K562 (cell line): ENCODE data around the gene PHF21B. TPM values are rescaled to one million over a fixed set of nuclear protein-coding genes. Genes with fewer than 3 reads are reported as not detected.
A peak's percentile ranks its signal among the peaks of the same experiment; 100 is the strongest.

Experiments used
- ATAC-seq: fragments of 200-7000 bp; cut with Tn5 transposase; 3 replicates; pipeline ENCODE4 v1.9.1; 2020; ENCODE audit warnings: moderate library complexity
- BruUV-seq: library from RNA; stranded (reverse); fragments of 400-500 nt; replicated peaks from 2 replicates; lab custom pipeline; 2021; lab: Mats Ljungman, UMichigan
- CTCF ChIA-PET: fragments of 300-600 bp; formaldehyde crosslinking; extraction: SDS; loops from one replicate; lab custom pipeline; 2021; ENCODE audit warnings: low intra/inter-chr PET ratio; lab: Yijun Ruan, JAX
- POLR2A ChIA-PET: fragments of 300-600, 350-650 bp; sonication (Branson Sonifier 250); formaldehyde crosslinking; extraction: SDS; loops from one replicate; lab custom pipeline; 2021; ENCODE audit warnings: antibody characterized with exemption, inconsistent platforms; lab: Yijun Ruan, JAX
- DNase-seq, 4 experiments: peaks; one replicate each; pipeline versions ENCODE4 v3.0.0 to v3.0.0-alpha.2; 2011 to 2018; ENCODE audit warnings: low spot score in 3 of 4, mixed read lengths in 3 of 4; ENCODE audit errors: extremely low read depth in 1 of 4
- FAIRE-seq: peaks from 2 replicates; lab custom pipeline; 2011; peaks lifted over from hg19 to GRCh38; lab: Jason Lieb, UNC
- H2AFZ ChIP-seq: 2 replicates; pipeline ENCODE4 v1.6.0; 2011; ENCODE audit warnings: low read depth, low read length, control low read depth, inconsistent platforms
- H3K27ac ChIP-seq: fragments of 200-600 bp; 3 replicates; pipeline ENCODE4 v1.8.0; 2011; ENCODE audit warnings: low read depth, mild to moderate bottlenecking, control low read depth, inconsistent platforms, low read length, moderate library complexity, mixed read lengths; ENCODE audit errors: extremely low read depth
- H3K27me3 ChIP-seq, 2 experiments: fragments of 300-600 bp in 1 of 2; 2 replicates in 1 of 2; 3 replicates in 1 of 2; pipeline versions ENCODE4 v1.6.0 to v1.8.0; 2011; ENCODE audit warnings: inconsistent platforms in 2 of 2, low read length in 2 of 2, mild to moderate bottlenecking in 1 of 2, mixed read lengths in 1 of 2, moderate library complexity in 1 of 2; ENCODE audit not compliant: control insufficient read depth in 2 of 2, insufficient read depth in 2 of 2
- H3K36me3 ChIP-seq: fragments of 300-600 bp; 3 replicates; pipeline ENCODE4 v1.8.0; 2011; ENCODE audit warnings: mild to moderate bottlenecking, low read length, inconsistent platforms; ENCODE audit not compliant: control insufficient read depth, insufficient read depth
- H3K4me1 ChIP-seq, 2 experiments: fragments of 200-600 bp in 1 of 2; replicated peaks in 1 of 2; 2 replicates in 1 of 2; 3 replicates in 1 of 2; pipeline versions ENCODE4 v1.5.1 to v1.8.0; 2011; ENCODE audit warnings: inconsistent platforms in 2 of 2, low read length in 2 of 2, mild to moderate bottlenecking in 1 of 2, mixed read lengths in 1 of 2, moderate library complexity in 1 of 2; ENCODE audit not compliant: control insufficient read depth in 2 of 2, insufficient read depth in 2 of 2
- H3K4me2 ChIP-seq: 2 replicates; pipeline ENCODE4 v1.6.1; 2011; ENCODE audit warnings: low read length, control low read depth, inconsistent platforms, mixed read lengths; ENCODE audit not compliant: insufficient read depth
- H3K4me3 ChIP-seq: fragments of 200-600 bp; sonication (generic), shearing (Covaris generic); 2 replicates; pipeline ENCODE4 v1.5.1; 2016; ENCODE audit warnings: control low read depth, inconsistent platforms
- H3K79me2 ChIP-seq: fragments of 200-600 bp; 3 replicates; pipeline ENCODE4 v1.8.0; 2011; ENCODE audit warnings: low read length, inconsistent platforms; ENCODE audit not compliant: control insufficient read depth, insufficient read depth
- H3K9ac ChIP-seq, 2 experiments: 2 replicates each; pipeline versions ENCODE4 v1.6.0 to v1.6.1; 2011; ENCODE audit warnings: low read depth in 2 of 2, low read length in 2 of 2, control low read depth in 1 of 2, inconsistent platforms in 1 of 2, mild to moderate bottlenecking in 1 of 2, mixed read lengths in 1 of 2; ENCODE audit not compliant: insufficient read depth in 1 of 2
- H3K9me1 ChIP-seq: one replicate; pipeline ENCODE4 v1.6.0; 2011; ENCODE audit warnings: inconsistent platforms, mild to moderate bottlenecking, low read length, moderate library complexity; ENCODE audit not compliant: control insufficient read depth, insufficient read depth
- H3K9me3 ChIP-seq: replicated peaks from 2 replicates; pipeline ENCODE4 v1.5.1; 2011; ENCODE audit warnings: low read depth, low read length, inconsistent platforms; ENCODE audit not compliant: control insufficient read depth, insufficient read depth
- H4K20me1 ChIP-seq: replicated peaks from 2 replicates; pipeline ENCODE4 v1.6.1; 2011; ENCODE audit warnings: low read length, inconsistent platforms, mixed read lengths; ENCODE audit not compliant: control insufficient read depth, insufficient read depth
- CBX1 ChIP-seq: sonication (generic); IDR thresholded peaks from 2 replicates; pipeline ENCODE4 v1.6.1; 2016; ENCODE audit warnings: antibody characterized with exemption, low read depth, mild to moderate bottlenecking
- HMGN3 ChIP-seq: IDR thresholded peaks from 2 replicates; pipeline ENCODE4 v1.6.1; 2011; ENCODE audit warnings: borderline replicate concordance, low read depth, mild to moderate bottlenecking, mixed read lengths, low read length; ENCODE audit not compliant: insufficient read length; ENCODE audit errors: extremely low read depth
- IFI16 ChIP-seq: fragments of 250-450 bp; sonication (Bioruptor Pico); IDR thresholded peaks from 2 replicates; pipeline ENCODE4 v2.1.2; 2022; ENCODE audit warnings: mild to moderate bottlenecking, inconsistent platforms
- OTX1 ChIP-seq: fragments of 450-650 bp; formaldehyde crosslinking; IDR thresholded peaks from 2 replicates; pipeline ENCODE4 v1.4.0; 2022; ENCODE audit warnings: mild to moderate bottlenecking
- PCBP1 ChIP-seq: fragments of 200-400 bp; formaldehyde crosslinking; IDR thresholded peaks from 2 replicates; pipeline ENCODE4 v1.6.1; 2018; ENCODE audit warnings: mild to moderate bottlenecking, low read depth, low read length; ENCODE audit not compliant: poor library complexity, severe bottlenecking
- SIX5 ChIP-seq, 2 experiments: IDR thresholded peaks; 2 replicates each; pipeline ENCODE4 v1.6.1; 2011; ENCODE audit warnings: low read length in 2 of 2, borderline replicate concordance in 1 of 2, low read depth in 1 of 2, mild to moderate bottlenecking in 1 of 2, moderate library complexity in 1 of 2; ENCODE audit not compliant: insufficient read depth in 1 of 2
- TAL1 ChIP-seq: fragments of 450-650 bp; IDR thresholded peaks from 2 replicates; pipeline ENCODE4 v1.6.1; 2016; ENCODE audit warnings: mild to moderate bottlenecking
- TRIM28 ChIP-seq: fragments of 450-650 bp; IDR thresholded peaks from 2 replicates; pipeline ENCODE4 v1.6.1; 2017
- ZBTB11 ChIP-seq, 3 experiments: fragments of 200-800 bp in 1 of 3; fragments of 250-450 bp in 1 of 3; fragments of 450-650 bp in 1 of 3; sonication (Bioruptor Pico) in 1 of 3; sonication (Bioruptor generic) in 1 of 3; formaldehyde crosslinking in 1 of 3; IDR thresholded peaks; 2 replicates each; pipeline versions ENCODE4 v1.6.1 to v1.8.0; 2016 to 2022; ENCODE audit warnings: mild to moderate bottlenecking in 2 of 3, missing genetic modification characterization in 2 of 3, missing compliant biosample characterization in 1 of 3, moderate library complexity in 1 of 3
- ZFP30 ChIP-seq: fragments of 250-450 bp; sonication (Bioruptor Pico); IDR thresholded peaks from 2 replicates; pipeline ENCODE4 v1.8.0; 2022; ENCODE audit warnings: moderate library complexity, mild to moderate bottlenecking, inconsistent platforms, borderline replicate concordance
- ZNF274 ChIP-seq: IDR thresholded peaks from 2 replicates; pipeline ENCODE4 v1.6.1; 2011; ENCODE audit warnings: low read depth, mild to moderate bottlenecking, low read length, moderate library complexity, borderline replicate concordance
- ZNF561 ChIP-seq: fragments of 450-650 bp; formaldehyde crosslinking; conservative IDR thresholded peaks from 2 replicates; pipeline ENCODE4 v1.4.0; 2020; ENCODE audit warnings: mild to moderate bottlenecking, moderate library complexity
- WGBS: fragments of 100-300 bp; shearing (Covaris generic); methylation state at CpG from one replicate; pipeline ENCODE4 v1.1.6; 2016; ENCODE audit warnings: low coverage, mixed read lengths; ENCODE audit not compliant: insufficient coverage; ENCODE audit errors: missing lambda C conversion rate; 5-methylcytosine and 5-hydroxymethylcytosine counted together
- in situ Hi-C: fragments of 300-500 bp; cut with MboI; formaldehyde crosslinking; loops from 4 replicates; pipeline ENCODE4 v1.15.0; 2018; ENCODE audit warnings: inconsistent platforms, mixed read lengths
- intact Hi-C: fragments of 100-400 bp; cut with micrococcal nuclease; formaldehyde crosslinking; loops from 2 replicates; pipeline ENCODE4 v1.14.2; 2022
- polyA plus RNA-seq, 8 experiments: library from polyadenylated mRNA; depleted of rRNA in 4 of 8; stranded (reverse) in 5 of 8; unstranded in 3 of 8; fragments of >200 nt; fragmentation: Nextera tagmentation in 2 of 8; fragmentation: Illumina TruSeq in 1 of 8; extraction: Ambion mirVana in 2 of 8; extraction: Trizol in 1 of 8; gene quantifications; 2 replicates each; pipeline versions ENCODE4 v1.2.1 to v1.2.3, GENCODE V29; 2011 to 2014; ENCODE audit warnings: inconsistent platforms in 1 of 8, missing spikeins in 1 of 8
- total RNA-seq, 7 experiments: library from RNA; depleted of rRNA in 6 of 7; stranded (reverse); fragments of >200 nt in 6 of 7; fragmentation: Illumina TruSeq in 2 of 7; extraction: Trizol in 2 of 7; gene quantifications; 2 replicates each; pipeline versions ENCODE4 v1.2.1 to v1.2.3, GENCODE V29; 2011 to 2021; ENCODE audit warnings: low replicate concordance in 1 of 7

PHF21B gene
- total and polyA plus RNA-seq, 9 of the 15 experiments (the other 6 are each of a cell fraction or from before 2014, with no cell fraction given): 0.04 TPM; not detected in 8

GRCh38 chr22:44901301-44901700 lies 108.5 kb downstream of the PHF21B start:
- DNase-seq: no peak
- no peak overlapping the region for H3K4me2 ChIP-seq
- WGBS: 0% methylated on average over 1 of the region's 2 CpGs
- no peak overlapping the region for H3K4me3 ChIP-seq
- TF ChIP-seq TRIM28 (0 out of 2 replicates have a peak, but pooled peaks have one; percentile 23), ZNF274 (no peak)
- BruUV-seq: no TSS peak
- ChIA-PET POLR2A (interaction anchor here (0.6 kb wide), 1 partner anchor 311 kb away, joined by 3 read pairs; no protein-coding TSS in a partner anchor), CTCF (no interaction called here)
- peaks cover 2 to 7% of the 10 kb centered on the region in 2 experiments; a peak in 3 of 5 replicates for H3K27me3 ChIP-seq
- no peaks in the 10 kb centered on the region for H3K79me2 ChIP-seq
- H3K9me3 ChIP-seq: no peaks in the 10 kb centered on the region
- no peak for FAIRE-seq
- in situ Hi-C loops (no loop called here), intact Hi-C loops (no loop called here)
- no peak for ATAC-seq
- no peaks in the 10 kb centered on the region for H4K20me1 ChIP-seq
- no peaks in the 10 kb centered on the region for H3K36me3 ChIP-seq
- H3K4me1 ChIP-seq: no peaks in the 10 kb centered on the region
- H3K9ac ChIP-seq: no peak overlapping the region
- H2AFZ ChIP-seq: no peak overlapping the region
- H3K27ac ChIP-seq: no peak overlapping the region
- H3K9me1 ChIP-seq: no peaks in the 10 kb centered on the region

- 0% methylated on average over 6 of the region's 6 CpGs for WGBS
- peaks cover 2 to 18% of the 10 kb centered on the region in 2 experiments; a peak in 2 of 5 replicates for H3K27me3 ChIP-seq
- TF ChIP-seq ZNF561 (CRISPR knock-in tag) (no peak), IFI16 (CRISPR knock-in tag) (no peak), ZFP30 (CRISPR knock-in tag) (no peak), PCBP1 (no peak), ZBTB11 (CRISPR knock-in tag; IDR thresholded peaks at IDR 0.05) (no peak), OTX1 (no peak), HMGN3 (no peak), TAL1 (no peak), CBX1 (no peak), SIX5 (IDR thresholded peaks at IDR 0.05; ENCODE audit: borderline replicate concordance in 1 of 2, insufficient read depth in 1 of 2, low read depth in 1 of 2, low read length in 2 of 2) (no peak)
Observed at GRCh38 chr22:44898236-44898635, 111.6 kb downstream of the PHF21B start.

More at GRCh38 chr22:44898236-44898635, 111.6 kb downstream of the PHF21B start:
- H3K4me2 ChIP-seq: no peak overlapping the region
- ChIA-PET POLR2A (interaction anchor here (1.6 kb wide), 1 partner anchor 10 kb away, joined by 4 read pairs; no protein-coding TSS in a partner anchor), CTCF (no interaction called here)
- H3K9ac ChIP-seq: no peak overlapping the region
- no peak for DNase-seq
- no peak for ATAC-seq
- no TSS peak for BruUV-seq
- H3K4me3 ChIP-seq: no peak overlapping the region
- intact Hi-C loops: no loop called here
- no peak overlapping the region for H2AFZ ChIP-seq
- H3K9me3 ChIP-seq: no peaks in the 10 kb centered on the region
- 0 out of 2 replicates have a peak, but pooled peaks cover 4% of the 10 kb centered on the region for H4K20me1 ChIP-seq
- H3K27ac ChIP-seq: no peak overlapping the region
- FAIRE-seq: no peak
- no peaks in the 10 kb centered on the region for H3K4me1 ChIP-seq
- in situ Hi-C loops: no loop called here
- no peaks in the 10 kb centered on the region for H3K36me3 ChIP-seq
- no peaks in the 10 kb centered on the region for H3K9me1 ChIP-seq
- H3K79me2 ChIP-seq: no peaks in the 10 kb centered on the region
